Left lung (tissue), 10 donors: ENCODE measurements around the gene AVPR2. TPM values are rescaled to one million over a fixed set of nuclear protein-coding genes. Genes with fewer than 3 reads are reported as not detected.
A peak's percentile ranks its signal among the peaks of the same experiment; 100 is the strongest.

ENCODE experiments used
- ATAC-seq: fragments of 200-7000 bp; cut with Tn5 transposase; one replicate; pipeline ENCODE4 v1.9.1; 2020; ENCODE audit warnings: moderate library complexity
- DNase-seq, 4 donors: peaks; one replicate each; pipeline ENCODE4 v3.0.0-alpha.2; 2013 to 2020
- H3K27ac ChIP-seq, 2 donors: fragments of 200-600 bp; sonication (generic) in 1 of 2; one replicate each; pipeline versions ENCODE4 v1.5.0 to v1.8.0; 2020 to 2021
- H3K27me3 ChIP-seq, 2 donors: fragments of 200-600 bp; sonication (generic) in 1 of 2; one replicate each; pipeline versions ENCODE4 v1.5.0 to v1.8.0; 2020 to 2021
- H3K36me3 ChIP-seq, 2 donors: fragments of 200-600 bp; sonication (generic) in 1 of 2; one replicate each; pipeline versions ENCODE4 v1.5.0 to v1.8.0; 2020 to 2021
- H3K4me1 ChIP-seq, 2 donors: fragments of 200-600 bp; one replicate each; pipeline ENCODE4 v1.8.0; 2021
- H3K4me3 ChIP-seq, 2 donors: fragments of 200-600 bp; sonication (generic) in 1 of 2; one replicate each; pipeline versions ENCODE4 v1.5.0 to v1.8.0; 2020 to 2021; ENCODE audit warnings: mild to moderate bottlenecking in 1 of 2
- H3K9me3 ChIP-seq, 2 donors: fragments of 200-600 bp; sonication (generic) in 1 of 2; one replicate each; pipeline versions ENCODE4 v1.5.0 to v1.8.0; 2020 to 2021
- intact Hi-C, 2 donors: fragments of 100-400 bp; cut with DNase I; formaldehyde crosslinking; loops; one replicate each; pipeline versions ENCODE4 v1.11.2 to v1.14.2; 2022
- polyA plus RNA-seq, 6 donors: library from polyadenylated mRNA; unstranded; fragments of 120-200 nt; gene quantifications; one replicate each; pipeline ENCODE4 v1.2.1, GENCODE V29; 2013; ENCODE audit not compliant: insufficient read length in 6 of 6
- total RNA-seq, 2 donors: library from RNA; stranded (reverse); fragmentation: NEBNext Ultra II Directional; extraction: Animal tissue kit (Norgen Biotek cat#: 25700); gene quantifications; one replicate each; pipeline ENCODE4 v1.2.1, GENCODE V29; 2021
- TF ChIP-seq, protein P1 (sequence below), 2 donors: fragments of 200-600 bp; sonication (generic) in 1 of 2; IDR thresholded peaks; one replicate each; pipeline versions ENCODE4 v1.5.0 to v1.8.0; 2021; ENCODE audit warnings: antibody characterized with exemption in 2 of 2
- donor health status: DM: no; HTN: yes; CAD: no.
- donor health status: DM: no; HTN: no; CAD: no.

AVPR2 gene
- total and polyA plus RNA-seq, 8 donors: 0.52 to 1.3 (median 0.83) TPM

DNA sequence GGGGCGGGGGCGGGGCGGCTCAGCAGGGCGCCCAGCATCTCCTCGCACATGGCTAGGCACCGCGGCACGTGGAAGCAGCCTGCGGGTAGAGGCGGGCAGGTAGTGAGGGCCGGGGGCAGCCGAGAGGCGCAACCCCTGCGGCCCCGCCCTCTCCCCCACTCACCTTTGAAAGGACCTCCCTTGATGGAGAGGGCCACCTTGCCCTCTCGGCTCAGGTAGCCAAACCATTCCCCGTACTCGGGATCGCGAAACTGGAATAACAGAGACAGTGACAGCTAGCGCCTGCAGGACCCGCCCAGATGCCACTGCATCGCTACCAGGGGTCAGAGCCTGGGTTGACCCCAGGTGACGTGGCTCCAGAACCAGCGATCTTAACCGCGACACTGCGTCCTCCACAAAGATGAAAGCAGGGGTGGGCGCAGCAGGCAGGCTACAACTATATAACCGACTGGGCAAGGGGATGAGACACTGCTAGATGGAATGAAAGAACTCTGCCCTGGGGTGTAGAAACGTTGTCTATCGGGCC is 30.9 kb downstream of the AVPR2 start:
- intact Hi-C loops: no loop called here
- H3K4me3 ChIP-seq: peak overlapping the region; percentile 32 to 65
- ATAC-seq (peak; percentile 4), DNase-seq (no peak)
- H3K27ac ChIP-seq: peak overlapping the region in 1 of 2 donors; percentile 18
- H3K27me3 ChIP-seq: no peaks in the 10 kb centered on the region
- peaks cover 11 to 23% of the 10 kb centered on the region in 2 donors for H3K4me1 ChIP-seq
- peaks cover 0 to 35% of the 10 kb centered on the region in 2 donors for H3K36me3 ChIP-seq
- no peaks in the 10 kb centered on the region for H3K9me3 ChIP-seq
- TF ChIP-seq, protein P1, sequence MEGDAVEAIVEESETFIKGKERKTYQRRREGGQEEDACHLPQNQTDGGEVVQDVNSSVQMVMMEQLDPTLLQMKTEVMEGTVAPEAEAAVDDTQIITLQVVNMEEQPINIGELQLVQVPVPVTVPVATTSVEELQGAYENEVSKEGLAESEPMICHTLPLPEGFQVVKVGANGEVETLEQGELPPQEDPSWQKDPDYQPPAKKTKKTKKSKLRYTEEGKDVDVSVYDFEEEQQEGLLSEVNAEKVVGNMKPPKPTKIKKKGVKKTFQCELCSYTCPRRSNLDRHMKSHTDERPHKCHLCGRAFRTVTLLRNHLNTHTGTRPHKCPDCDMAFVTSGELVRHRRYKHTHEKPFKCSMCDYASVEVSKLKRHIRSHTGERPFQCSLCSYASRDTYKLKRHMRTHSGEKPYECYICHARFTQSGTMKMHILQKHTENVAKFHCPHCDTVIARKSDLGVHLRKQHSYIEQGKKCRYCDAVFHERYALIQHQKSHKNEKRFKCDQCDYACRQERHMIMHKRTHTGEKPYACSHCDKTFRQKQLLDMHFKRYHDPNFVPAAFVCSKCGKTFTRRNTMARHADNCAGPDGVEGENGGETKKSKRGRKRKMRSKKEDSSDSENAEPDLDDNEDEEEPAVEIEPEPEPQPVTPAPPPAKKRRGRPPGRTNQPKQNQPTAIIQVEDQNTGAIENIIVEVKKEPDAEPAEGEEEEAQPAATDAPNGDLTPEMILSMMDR (IDR thresholded peaks at IDR 0.05): no peak

DNA sequence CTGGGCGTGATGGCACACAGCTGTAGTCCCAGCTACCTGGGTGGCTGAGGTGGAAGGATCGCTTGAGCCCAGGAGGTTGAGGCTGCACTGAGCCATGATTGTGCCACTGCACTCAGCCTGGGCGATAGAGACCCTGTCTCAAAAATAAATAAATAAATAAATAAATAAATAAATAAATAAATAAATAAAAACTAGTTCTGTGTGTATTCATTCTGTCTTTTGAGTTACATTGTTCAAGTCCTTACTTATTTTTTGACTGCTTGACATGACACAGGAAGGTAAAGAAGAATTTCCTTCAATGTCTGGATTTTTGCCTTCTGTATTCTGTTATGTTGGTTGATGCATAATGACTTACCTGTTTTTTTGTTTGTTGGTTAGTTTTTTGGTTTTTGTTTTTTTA is 32.6 kb downstream of the AVPR2 start:
- peaks cover 0 to 18% of the 10 kb centered on the region in 2 donors for H3K36me3 ChIP-seq
- no peak overlapping the region for H3K4me3 ChIP-seq
- peaks cover 11 to 24% of the 10 kb centered on the region in 2 donors for H3K4me1 ChIP-seq
- intact Hi-C loops: no loop called here
- no peak for DNase-seq
- H3K27ac ChIP-seq: no peak overlapping the region
- H3K9me3 ChIP-seq: no peaks in the 10 kb centered on the region
- ATAC-seq: no peak
- TF ChIP-seq, protein P1 (IDR thresholded peaks at IDR 0.05): no peak
- peaks cover 0 to 4% of the 10 kb centered on the region in 2 donors for H3K27me3 ChIP-seq

DNA sequence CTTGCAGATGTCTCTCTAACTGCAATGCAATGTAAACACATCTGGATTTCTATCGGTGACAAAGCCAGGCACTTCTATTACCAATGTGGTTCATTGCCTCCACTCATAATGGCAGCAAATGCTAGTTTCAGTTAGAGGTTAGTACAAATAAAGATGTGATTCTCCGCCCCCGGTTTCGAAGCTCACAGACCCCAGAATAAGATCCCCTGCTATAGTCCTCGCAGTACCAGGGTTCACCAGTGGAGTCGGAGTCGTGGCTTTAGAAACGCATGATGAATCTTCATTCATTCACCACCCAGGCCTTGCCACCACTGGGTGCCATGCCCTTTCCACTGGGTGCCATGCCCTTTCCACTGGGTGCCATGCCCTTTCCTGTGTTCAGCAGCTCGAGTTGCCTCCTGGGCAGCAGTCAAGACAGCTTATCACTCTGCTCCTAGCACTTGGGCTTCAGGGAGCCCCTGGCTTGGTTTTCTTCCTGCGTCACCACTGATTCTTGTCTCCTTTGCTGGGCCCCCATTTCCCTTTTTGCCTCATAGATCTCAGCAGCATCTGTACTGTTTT is 33.8 kb downstream of the AVPR2 start:
- H3K27me3 ChIP-seq: peaks cover 0 to 4% of the 10 kb centered on the region in 2 donors
- H3K27ac ChIP-seq: no peak overlapping the region
- peaks cover 0 to 10% of the 10 kb centered on the region in 2 donors for H3K36me3 ChIP-seq
- TF ChIP-seq, protein P1 (IDR thresholded peaks at IDR 0.05): no peak
- ATAC-seq (no peak), DNase-seq (no peak)
- intact Hi-C loops: no loop called here
- H3K4me1 ChIP-seq: peaks cover 11 to 29% of the 10 kb centered on the region in 2 donors
- H3K9me3 ChIP-seq: no peaks in the 10 kb centered on the region
- no peak overlapping the region for H3K4me3 ChIP-seq

DNA sequence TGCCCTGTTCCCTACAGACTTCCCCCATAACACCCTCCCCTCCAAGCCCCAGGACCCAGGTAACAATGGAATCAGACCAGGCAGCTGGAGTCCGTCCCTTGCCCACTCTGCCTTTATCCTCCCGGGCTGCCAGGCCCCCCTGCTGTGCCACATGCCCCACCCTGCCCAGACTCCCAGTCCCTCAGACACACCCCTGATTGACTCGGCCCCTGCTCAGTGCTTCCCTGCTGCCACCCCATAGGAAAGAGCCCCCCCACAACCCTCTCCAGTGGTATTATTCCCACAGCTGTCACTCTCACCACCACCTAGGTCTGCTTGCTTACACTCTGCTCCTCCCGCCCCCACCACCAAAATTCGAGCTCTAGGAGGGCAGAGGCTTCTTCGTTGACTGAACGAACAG is 35.1 kb downstream of the AVPR2 start:
- Histone ChIP-seq H3K27ac (no peak overlapping the region), H3K36me3 (peaks cover 0 to 10% of the 10 kb centered on the region in 2 donors), H3K27me3 (peaks cover 0 to 4% of the 10 kb centered on the region in 2 donors), H3K4me3 (no peak overlapping the region), H3K9me3 (no peaks in the 10 kb centered on the region), H3K4me1 (peaks cover 3 to 24% of the 10 kb centered on the region in 2 donors)
- no peak for DNase-seq
- TF ChIP-seq, protein P1 (IDR thresholded peaks at IDR 0.05): no peak
- ATAC-seq: no peak
- intact Hi-C loops: no loop called here

DNA sequence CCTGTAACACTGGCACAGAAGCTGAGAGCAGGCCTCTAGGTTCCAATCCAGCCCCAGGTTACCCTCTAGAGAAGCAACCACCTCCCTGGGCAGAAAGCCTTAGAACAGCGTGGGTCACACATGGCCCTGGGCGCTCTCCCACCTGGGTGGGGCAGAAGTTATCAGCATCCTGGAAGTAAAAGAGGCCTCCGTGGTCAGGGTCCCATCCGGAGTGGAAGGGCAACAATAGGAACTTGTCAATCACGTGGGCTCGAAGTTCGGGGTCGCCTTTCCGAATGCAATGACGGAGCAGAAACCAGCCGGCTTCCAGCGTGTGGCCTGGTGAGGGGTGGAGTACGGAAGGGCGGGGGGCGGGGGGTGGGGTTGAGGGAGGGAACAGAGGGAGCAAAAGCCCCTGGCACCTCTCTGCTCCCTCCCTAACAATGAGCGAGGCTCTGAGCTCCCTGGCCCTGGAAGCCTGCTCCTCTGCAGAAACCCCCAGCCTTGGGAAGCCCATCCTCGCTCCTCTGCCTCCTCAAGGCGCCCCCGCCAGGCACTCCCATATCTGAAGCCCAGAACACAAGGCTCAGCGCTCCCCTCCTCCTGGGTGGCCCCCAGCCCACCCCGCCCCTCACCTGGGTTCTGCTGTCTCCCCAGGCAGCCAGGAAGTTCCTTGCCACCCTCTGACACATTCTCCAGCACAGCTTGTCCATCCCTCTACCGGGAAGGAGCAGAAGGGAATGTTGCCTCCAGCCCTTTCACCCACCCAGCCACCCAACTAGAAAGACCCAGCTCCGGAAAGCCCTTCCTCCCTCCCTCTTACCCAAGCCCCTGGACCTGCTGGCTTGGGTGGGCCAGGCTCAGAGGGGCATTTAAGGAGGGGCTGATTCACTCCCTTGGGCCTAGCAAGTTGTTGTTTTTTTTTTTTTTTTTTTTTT is 37.1 kb downstream of the AVPR2 start:
- TF ChIP-seq, protein P1 (IDR thresholded peaks at IDR 0.05): no peak
- Histone ChIP-seq H3K27ac (peak overlapping the region in 1 of 2 donors; percentile 37), H3K9me3 (no peaks in the 10 kb centered on the region), H3K4me1 (peaks cover 0 to 28% of the 10 kb centered on the region in 2 donors), H3K4me3 (peak overlapping the region in 1 of 2 donors; percentile 60), H3K36me3 (peaks cover 0 to 10% of the 10 kb centered on the region in 2 donors), H3K27me3 (peaks cover 0 to 4% of the 10 kb centered on the region in 2 donors)
- no peak for ATAC-seq
- intact Hi-C loops: loop anchor here in 1 of 2 donors (10.0 kb wide), 1 partner anchor 177 kb away; the partner anchor contains the start of gene PLXNB3
- no peak for DNase-seq
